ENCODE results near the gene CD36.

CD36 gene

GRCh38 chr7:80637911-80638765 is at the start of gene CD36:
Gene CD36, plus strand, starts transcription at chr7:80638642. Its CDS starts 8,099 bp downstream, at chr7:80646741.
- DNase-seq, result peak; percentile 92

- no peak for DNase-seq
Observed at GRCh38 chr7:80589631-80590030, 48.8 kb upstream of the CD36 start.

GRCh38 chr7:80591654-80592053 is 46.8 kb upstream of the CD36 start:
- DNase-seq, result peak; percentile 60

- DNase-seq, result no peak
Observed at GRCh38 chr7:80593869-80594586, 44.4 kb upstream of the CD36 start.

GRCh38 chr7:80596933-80597517 is 41.4 kb upstream of the CD36 start:
- DNase-seq, result no peak

GRCh38 chr7:80597875-80598274 is 40.6 kb upstream of the CD36 start:
- no peak for DNase-seq

GRCh38 chr7:80600046-80600445 is 38.4 kb upstream of the CD36 start:
- DNase-seq, result no peak

GRCh38 chr7:80601999-80602398 is 36.4 kb upstream of the CD36 start:
- DNase-seq, result no peak

- DNase-seq, result no peak
Observed at GRCh38 chr7:80603940-80604339, 34.5 kb upstream of the CD36 start.

GRCh38 chr7:80604436-80604835 is 34.0 kb upstream of the CD36 start:
- DNase-seq, result no peak

GRCh38 chr7:80607136-80607535 is 31.3 kb upstream of the CD36 start:
- DNase-seq, result no peak

GRCh38 chr7:80608336-80608735 is 30.1 kb upstream of the CD36 start:
- DNase-seq, result no peak

GRCh38 chr7:80609751-80610150 is 28.7 kb upstream of the CD36 start:
- DNase-seq, result no peak

- DNase-seq, result no peak
Observed at GRCh38 chr7:80611353-80611752, 27.1 kb upstream of the CD36 start.

- DNase-seq, result no peak
Observed at GRCh38 chr7:80611779-80612178, 26.7 kb upstream of the CD36 start.

GRCh38 chr7:80612880-80613279 is 25.6 kb upstream of the CD36 start:
- peak; percentile 25 for DNase-seq

- DNase-seq, result no peak
Observed at GRCh38 chr7:80613519-80613918, 24.9 kb upstream of the CD36 start.

- no peak for DNase-seq
Observed at GRCh38 chr7:80614851-80615271, 23.6 kb upstream of the CD36 start.

- peak; percentile 84 for DNase-seq
Observed at GRCh38 chr7:80618096-80618495, 20.3 kb upstream of the CD36 start.

GRCh38 chr7:80619741-80620140 is 18.7 kb upstream of the CD36 start:
- peak; percentile 63 for DNase-seq

- peak; percentile 57 for DNase-seq
Observed at GRCh38 chr7:80622541-80622940, 15.9 kb upstream of the CD36 start.

GRCh38 chr7:80623503-80624252 is 14.8 kb upstream of the CD36 start:
- DNase-seq, result no peak

- DNase-seq, result no peak
Observed at GRCh38 chr7:80624763-80625162, 13.7 kb upstream of the CD36 start.
